ENCODE data around the gene NR5A1.

NR5A1 gene

DNA sequence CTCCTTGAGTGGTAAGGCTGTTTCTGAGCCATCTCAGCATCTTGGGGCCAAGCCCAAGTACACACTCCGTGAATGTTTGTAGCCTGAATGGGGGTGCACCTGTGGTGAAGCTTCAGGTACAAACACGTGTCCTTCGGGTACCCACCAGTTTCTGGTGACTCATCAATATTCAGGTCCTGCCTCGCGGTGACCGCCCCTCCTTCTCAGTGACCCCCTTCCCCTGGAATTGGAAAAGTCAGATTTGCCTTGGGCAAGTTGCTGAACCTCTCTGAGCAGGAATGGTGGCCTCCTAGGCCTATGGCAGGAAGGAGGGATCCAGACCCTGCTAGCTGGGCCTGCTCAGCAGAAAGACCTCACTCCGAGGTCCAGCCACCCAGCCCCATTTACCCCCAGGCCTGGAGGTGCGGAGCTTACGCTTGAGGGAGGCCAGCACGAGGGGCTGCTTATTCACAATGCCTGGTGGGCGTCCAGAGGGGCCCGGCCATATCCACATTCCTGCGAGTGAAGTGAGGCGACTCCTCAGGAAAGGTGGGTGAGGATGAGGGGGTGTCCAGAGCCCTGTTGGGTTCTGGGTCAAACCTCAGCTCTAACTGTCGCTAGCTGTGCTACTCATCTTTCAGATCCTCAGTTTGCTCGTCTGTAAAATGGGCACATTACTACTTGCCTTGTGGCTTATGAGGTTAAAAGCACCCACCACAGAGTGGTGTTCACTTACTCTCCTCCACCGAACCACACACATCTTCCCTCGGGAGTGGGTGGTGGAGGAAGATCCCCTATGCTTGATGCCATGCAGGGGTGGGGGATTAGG, 49.9 kb downstream of the NR5A1 start:
- Histone ChIP-seq H3K36me3 (ENCODE audit: control insufficient read depth in 2 of 2, insufficient read depth in 1 of 2, low read length in 2 of 2) (no peaks in the 10 kb centered on the region), H3K4me1 (ENCODE audit: control insufficient read depth, insufficient read depth, low read length) (no peaks in the 10 kb centered on the region), H3K9me3 (ENCODE audit: control insufficient read depth, insufficient read depth, low read depth, low read length) (no peaks in the 10 kb centered on the region), H3K27ac (ENCODE audit: extremely low read depth, low read depth, low read length) (no peak overlapping the region), H3K4me3 (ENCODE audit: low read depth, low read length) (no peak overlapping the region)
- ChIA-PET POLR2A (no interaction called here), CTCF (interaction anchor here (0.6 to 1.2 kb wide), 4 partner anchors 10 to 331 kb away, joined by 3 to 4 read pairs (median 3); no protein-coding TSS in a partner anchor)
- TF ChIP-seq ZNF626 (tag by site-specific recombination; IDR thresholded peaks at IDR 0.05) (no peak), SCRT1 (tag by site-specific recombination; IDR thresholded peaks at IDR 0.05; ENCODE audit: borderline replicate concordance) (no peak), KLF17 (tag by site-specific recombination; IDR thresholded peaks at IDR 0.05) (no peak), ZBTB7A (tag by site-specific recombination; IDR thresholded peaks at IDR 0.05; ENCODE audit: low read depth) (no peak), ZNF23 (tag by site-specific recombination; IDR thresholded peaks at IDR 0.05; ENCODE audit: borderline replicate concordance) (no peak), ZBTB48 (tag by site-specific recombination; IDR thresholded peaks at IDR 0.05) (no peak), ZBTB6 (tag by site-specific recombination; IDR thresholded peaks at IDR 0.05) (no peak), KLF9 (tag by site-specific recombination; IDR thresholded peaks at IDR 0.05; ENCODE audit: low read depth) (no peak), PRDM4 (tag by site-specific recombination; IDR thresholded peaks at IDR 0.05) (no peak), ZNF623 (tag by site-specific recombination; IDR thresholded peaks at IDR 0.05) (no peak), KLF16 (tag by site-specific recombination; IDR thresholded peaks at IDR 0.05) (no peak), ZNF26 (tag by site-specific recombination; IDR thresholded peaks at IDR 0.05) (no peak), HOXC10 (CRISPR knock-in tag; IDR thresholded peaks at IDR 0.05) (no peak)

GRCh38 chr9:124456341-124457078, 50.7 kb downstream of the NR5A1 start:
- no peak overlapping the region for H3K27ac ChIP-seq (ENCODE audit: extremely low read depth, low read depth, low read length)
- no peaks in the 10 kb centered on the region for H3K36me3 ChIP-seq (ENCODE audit: control insufficient read depth in 2 of 2, insufficient read depth in 1 of 2, low read length in 2 of 2)
- H3K4me3 ChIP-seq (ENCODE audit: low read depth, low read length), result no peak overlapping the region
- no peaks in the 10 kb centered on the region for H3K9me3 ChIP-seq (ENCODE audit: control insufficient read depth, insufficient read depth, low read depth, low read length)
- ChIA-PET CTCF (interaction anchor here (0.6 to 1.2 kb wide), 3 partner anchors 9 to 330 kb away, joined by 3 to 4 read pairs (median 3); no protein-coding TSS in a partner anchor), POLR2A (no interaction called here)
- TF ChIP-seq ZFP3 (tag by site-specific recombination; IDR thresholded peaks at IDR 0.05; ENCODE audit: low read depth) (peak; percentile 58; the same call in 1 of the 2 replicates), ZNF221 (tag by site-specific recombination; IDR thresholded peaks at IDR 0.05; ENCODE audit: borderline replicate concordance) (no peak)
- no peaks in the 10 kb centered on the region for H3K4me1 ChIP-seq (ENCODE audit: control insufficient read depth, insufficient read depth, low read length)
